GM23338 (cell line): Measurements from ENCODE around the gene STK32C. TPM values are rescaled to one million over a fixed set of nuclear protein-coding genes. Genes with fewer than 3 reads are reported as not detected.

ENCODE experiments used
- ATAC-seq: fragments of 200-7000 bp; cut with Tn5 transposase; 3 replicates; pipeline ENCODE4 v1.9.1; 2020
- DNase-seq: peaks from one replicate; pipeline ENCODE4 v3.0.0-alpha.2; 2015; ENCODE audit warnings: low spot score
- H2AFZ ChIP-seq: fragments of 200-600 bp; sonication (generic); 2 replicates; pipeline ENCODE4 v1.8.0; 2016; ENCODE audit warnings: antibody characterized with exemption, mild to moderate bottlenecking, moderate library complexity
- H3F3A ChIP-seq: fragments of 200-600 bp; sonication (generic); replicated peaks from 2 replicates; pipeline ENCODE4 v1.8.0; 2017; ENCODE audit warnings: antibody characterized with exemption, mixed run types, low read depth
- H3K27ac ChIP-seq: fragments of 200-600 bp; sonication (generic); 2 replicates; pipeline ENCODE4 v1.6.1; 2016; ENCODE audit warnings: low read depth
- H3K27me3 ChIP-seq: fragments of 200-600 bp; sonication (generic); 2 replicates; pipeline ENCODE4 v1.8.0; 2016; ENCODE audit warnings: mild to moderate bottlenecking, mixed run types, moderate library complexity; ENCODE audit not compliant: insufficient read depth
- H3K36me3 ChIP-seq: fragments of 200-600 bp; sonication (generic); 2 replicates; pipeline ENCODE4 v1.8.0; 2016; ENCODE audit warnings: mild to moderate bottlenecking; ENCODE audit not compliant: insufficient read depth
- H3K4me1 ChIP-seq: fragments of 200-600 bp; sonication (generic); 2 replicates; pipeline ENCODE4 v1.8.0; 2016; ENCODE audit warnings: mild to moderate bottlenecking, moderate library complexity; ENCODE audit not compliant: insufficient read depth
- H3K4me2 ChIP-seq: fragments of 200-600 bp; sonication (generic); 2 replicates; pipeline ENCODE4 v1.7.1; 2017; ENCODE audit warnings: mixed run types
- H3K4me3 ChIP-seq: fragments of 200-600 bp; sonication (generic); 2 replicates; pipeline ENCODE4 v1.6.1; 2016; ENCODE audit warnings: mixed run types
- H3K79me2 ChIP-seq: fragments of 200-600 bp; sonication (generic); replicated peaks from 2 replicates; pipeline ENCODE4 v1.8.0; 2017; ENCODE audit warnings: mild to moderate bottlenecking; ENCODE audit not compliant: insufficient read depth
- H3K9me2 ChIP-seq: fragments of 200-600 bp; sonication (generic); 2 replicates; pipeline ENCODE4 v1.8.0; 2017; ENCODE audit not compliant: insufficient read depth
- H4K20me1 ChIP-seq: fragments of 200-600 bp; sonication (generic); replicated peaks from 2 replicates; pipeline ENCODE4 v1.8.0; 2017; ENCODE audit warnings: mild to moderate bottlenecking; ENCODE audit not compliant: insufficient read depth
- H3K27ac Mint-ChIP-seq: 2 replicates; pipeline ENCODE4 v1.8.0; 2020; ENCODE audit warnings: inconsistent platforms, mild to moderate bottlenecking, moderate library complexity, mixed read lengths
- H3K27me3 Mint-ChIP-seq: 3 replicates; pipeline ENCODE4 v1.8.0; 2022; ENCODE audit warnings: low read depth, mild to moderate bottlenecking, moderate library complexity, mixed read lengths, inconsistent platforms; ENCODE audit not compliant: insufficient read depth, poor library complexity
- H3K36me3 Mint-ChIP-seq: 3 replicates; pipeline ENCODE4 v1.8.0; 2021; ENCODE audit warnings: low read depth, mild to moderate bottlenecking, inconsistent platforms, moderate library complexity, mixed read lengths
- H3K4me1 Mint-ChIP-seq: 3 replicates; pipeline ENCODE4 v1.8.0; 2020; ENCODE audit warnings: mild to moderate bottlenecking, inconsistent platforms, mixed read lengths
- H3K4me3 Mint-ChIP-seq: 3 replicates; pipeline ENCODE4 v1.8.0; 2021; ENCODE audit warnings: moderate library complexity, mild to moderate bottlenecking, inconsistent platforms, mixed read lengths
- H3K9me3 Mint-ChIP-seq: 3 replicates; pipeline ENCODE4 v1.8.0; 2020; ENCODE audit warnings: moderate library complexity, mild to moderate bottlenecking, inconsistent platforms, mixed read lengths
- CREB1 ChIP-seq: fragments of 250-450 bp; sonication (Bioruptor Pico); IDR thresholded peaks from 2 replicates; pipeline ENCODE4 v1.5.0; 2020; ENCODE audit warnings: low read depth, mild to moderate bottlenecking, moderate library complexity
- CTCF ChIP-seq, 2 experiments: fragments of 200-600 bp in 1 of 2; sonication (generic) in 1 of 2; conservative IDR thresholded peaks; 2 replicates each; pipeline versions ENCODE4 v1.5.1 to v1.6.1; 2016 to 2017; ENCODE audit warnings: antibody characterized with exemption in 2 of 2, low read depth in 2 of 2, mild to moderate bottlenecking in 2 of 2, moderate library complexity in 1 of 2
- ETS1 ChIP-seq: IDR thresholded peaks from 2 replicates; pipeline ENCODE4 v1.6.1; 2016; ENCODE audit warnings: antibody characterized with exemption
- EZH2 ChIP-seq: fragments of 200-600 bp; sonication (generic); IDR thresholded peaks from one replicate; pipeline ENCODE4 v1.8.0; 2017; ENCODE audit warnings: antibody characterized with exemption, mild to moderate bottlenecking, low read depth; ENCODE audit not compliant: unreplicated experiment
- EZH2phosphoT487 ChIP-seq: fragments of 200-600 bp; sonication (generic); IDR thresholded peaks from one replicate; pipeline ENCODE4 v1.8.1; 2018; ENCODE audit warnings: antibody characterized with exemption; ENCODE audit not compliant: unreplicated experiment
- JUNB ChIP-seq: IDR thresholded peaks from one replicate; pipeline ENCODE4 v1.6.1; 2016; ENCODE audit warnings: antibody characterized with exemption; ENCODE audit not compliant: unreplicated experiment
- NANOG ChIP-seq: IDR thresholded peaks from 2 replicates; pipeline ENCODE4 v1.6.1; 2016; ENCODE audit warnings: antibody characterized with exemption, borderline replicate concordance
- POLR2AphosphoS5 ChIP-seq: IDR thresholded peaks from 2 replicates; pipeline ENCODE4 v1.6.1; 2016; ENCODE audit warnings: antibody characterized with exemption, low read depth
- REST ChIP-seq: IDR thresholded peaks from one replicate; pipeline ENCODE4 v1.6.1; 2018; ENCODE audit warnings: antibody characterized with exemption; ENCODE audit not compliant: unreplicated experiment
- STAT1 ChIP-seq: IDR thresholded peaks from one replicate; pipeline ENCODE4 v1.6.1; 2016; ENCODE audit warnings: antibody characterized with exemption; ENCODE audit not compliant: unreplicated experiment
- ZNF114 ChIP-seq: fragments of 250-450 bp; sonication (Bioruptor Pico); IDR thresholded peaks from 2 replicates; pipeline ENCODE4 v1.5.0; 2020; ENCODE audit warnings: mild to moderate bottlenecking, moderate library complexity
- ZNF331 ChIP-seq: fragments of 250-450 bp; sonication (Bioruptor Pico); IDR thresholded peaks from 2 replicates; pipeline ENCODE4 v1.5.0; 2020; ENCODE audit warnings: low read depth, mild to moderate bottlenecking, moderate library complexity
- ZNF462 ChIP-seq: fragments of 250-450 bp; sonication (Bioruptor Pico); IDR thresholded peaks from 2 replicates; pipeline ENCODE4 v1.5.0; 2020; ENCODE audit warnings: mild to moderate bottlenecking, moderate library complexity
- polyA plus RNA-seq: library from polyadenylated mRNA; unstranded; fragments of >200 nt; fragmentation: Nextera tagmentation; extraction: Ambion mirVana; gene quantifications from 2 replicates; pipeline ENCODE4 v1.2.1, GENCODE V29; 2016
- total RNA-seq: library from RNA; depleted of rRNA; stranded (reverse); fragments of >200 nt; shearing (Covaris generic); gene quantifications from 2 replicates; pipeline ENCODE4 v1.2.3, GENCODE V29; 2014

STK32C gene
- total and polyA plus RNA-seq, 2 experiments from 2014 or later, result 10.2 to 20.5 TPM

- peaks cover 3% of the 10 kb centered on the region; the same call in 1 of the 3 replicates for H3K36me3 Mint-ChIP-seq
- Histone ChIP-seq H2AFZ (no peak overlapping the region), H3K4me2 (no peak overlapping the region), H3K27me3 (no peaks in the 10 kb centered on the region), H3F3A (no peaks in the 10 kb centered on the region), H3K4me3 (no peak overlapping the region), H3K9me2 (no peaks in the 10 kb centered on the region), H3K79me2 (no peaks in the 10 kb centered on the region), H3K36me3 (no peaks in the 10 kb centered on the region), H4K20me1 (no peaks in the 10 kb centered on the region), H3K4me1 (no peaks in the 10 kb centered on the region), H3K27ac (no peak overlapping the region)
- peak overlapping the region; percentile 45; the same call in 1 of the 2 replicates for H3K27ac Mint-ChIP-seq
- H3K9me3 Mint-ChIP-seq, result no peaks in the 10 kb centered on the region
- H3K4me3 Mint-ChIP-seq, result no peak overlapping the region
- ATAC-seq, result no peak
- DNase-seq, result no peak
- TF ChIP-seq ZNF331 (CRISPR knock-in tag), result no peak
- no peak for TF ChIP-seq JUNB
- no peak for TF ChIP-seq POLR2AphosphoS5
- TF ChIP-seq STAT1, result no peak
- TF ChIP-seq CREB1 (CRISPR knock-in tag), result no peak
- no peak for TF ChIP-seq REST
- no peak for TF ChIP-seq ZNF462
- TF ChIP-seq EZH2phosphoT487, result no peak
- TF ChIP-seq NANOG, result no peak
- TF ChIP-seq ETS1, result no peak
- TF ChIP-seq EZH2, result no peak
- TF ChIP-seq ZNF114 (CRISPR knock-in tag), result no peak
- no peak for TF ChIP-seq CTCF (conservative IDR thresholded peaks at IDR 0.05; ENCODE audit: low read depth in 2 of 2)
- H3K27me3 Mint-ChIP-seq, result peaks cover 7% of the 10 kb centered on the region
- peaks cover 3% of the 10 kb centered on the region; the same call in 2 of the 3 replicates for H3K4me1 Mint-ChIP-seq
These were observed 39.1 kb upstream of the STK32C start for GRCh38 chr10:132346806-132347205.
